Upper lobe of left lung (tissue), 6 donors: ENCODE data around the gene SEPHS2. TPM values are rescaled to one million over a fixed set of nuclear protein-coding genes. Genes with fewer than 3 reads are reported as not detected.

ENCODE experiments used
- ATAC-seq, 2 donors: fragments of 200-7000 bp; cut with Tn5 transposase; one replicate each; pipeline ENCODE4 v1.9.1; 2022; ENCODE audit warnings: mild to moderate bottlenecking in 2 of 2, moderate library complexity in 2 of 2; ENCODE audit not compliant: low FRiP score in 2 of 2
- DNase-seq, 2 donors: peaks; one replicate each; pipeline ENCODE4 v3.0.0-alpha.2; 2019 to 2020
- H3K27ac ChIP-seq, 4 donors: fragments of 200-600 bp; sonication (generic); one replicate each; pipeline ENCODE4 v1.5.1; 2016 to 2019
- H3K27me3 ChIP-seq, 4 donors: fragments of 200-600 bp; sonication (generic); one replicate each; pipeline ENCODE4 v1.5.1; 2017 to 2019
- H3K36me3 ChIP-seq, 4 donors: fragments of 200-600 bp; sonication (generic); one replicate each; pipeline ENCODE4 v1.5.1; 2016 to 2019
- H3K4me1 ChIP-seq, 4 donors: fragments of 200-600 bp; sonication (generic); one replicate each; pipeline ENCODE4 v1.5.1; 2018 to 2019
- H3K4me3 ChIP-seq, 4 donors: fragments of 200-600 bp; sonication (generic); one replicate each; pipeline ENCODE4 v1.5.1; 2017 to 2019; ENCODE audit warnings: mild to moderate bottlenecking in 2 of 4, moderate library complexity in 1 of 4
- H3K9me3 ChIP-seq, 4 donors: fragments of 200-600 bp; sonication (generic); one replicate each; pipeline ENCODE4 v1.5.1; 2018 to 2019
- EP300 ChIP-seq, 4 donors: sonication (generic); formaldehyde crosslinking; IDR thresholded peaks; one replicate each; pipeline ENCODE4 v1.5.1; 2017; ENCODE audit warnings: antibody characterized with exemption in 4 of 4, control low read depth in 2 of 4
- POLR2A ChIP-seq, 4 donors: fragments of 450-650 bp; IDR thresholded peaks; one replicate each; pipeline ENCODE4 v1.5.1; 2016 to 2017; ENCODE audit warnings: antibody characterized with exemption in 4 of 4, mild to moderate bottlenecking in 2 of 4
- POLR2AphosphoS5 ChIP-seq, 2 donors: sonication (generic); formaldehyde crosslinking; IDR thresholded peaks; one replicate each; pipeline ENCODE4 v1.5.1; 2017; ENCODE audit warnings: antibody characterized with exemption in 2 of 2
- WGBS, 2 donors: methylation state at CpG; one replicate each; pipeline ENCODE4 v1.1.5; 2017 to 2018; 5-methylcytosine and 5-hydroxymethylcytosine counted together
- total RNA-seq, 6 donors: library from RNA; depleted of rRNA in 4 of 6; stranded (reverse); fragments of >200 nt in 4 of 6; gene quantifications; one replicate each; pipeline versions ENCODE4 v1.1.0 to v1.2.1, GENCODE V29; 2016 to 2021
- TF ChIP-seq, protein P1 (sequence below), 6 experiments: fragments of 450-650 bp in 4 of 6; fragments of 200-600 bp in 2 of 6; sonication (generic) in 2 of 6; IDR thresholded peaks; one replicate each; pipeline ENCODE4 v1.5.1; 2016 to 2019; ENCODE audit warnings: antibody characterized with exemption in 6 of 6
- donor health status: DM: no; HTN: no; CAD: no; lungs with moderate emphysema.
- donor health status: DM: no; HTN: yes; CAD: no; lungs with severe emphysema.

Gene SEPHS2
- total RNA-seq, 6 donors from 2014 or later, result 34.7 to 64.0 (median 38.2) TPM

DNA sequence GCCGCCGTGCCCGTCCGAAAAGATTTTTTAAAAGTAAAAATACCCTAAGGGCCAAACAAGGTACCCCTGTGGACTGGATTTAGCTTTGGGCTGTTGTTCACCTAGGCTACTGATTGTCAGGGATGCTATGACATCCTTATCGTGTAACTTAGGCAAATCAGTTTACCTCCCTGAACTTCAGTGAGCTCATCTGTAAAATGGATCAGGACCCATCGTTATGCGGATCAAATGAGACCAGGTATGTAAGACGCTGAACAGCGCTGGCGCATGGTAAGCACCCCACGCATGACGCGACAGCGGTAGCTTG lies 38.9 kb downstream of the SEPHS2 start:
- Histone ChIP-seq H3K4me1 (peaks cover 7 to 30% (median 25%) of the 10 kb centered on the region in 4 donors), H3K36me3 (peaks cover 0 to 5% (median 0%) of the 10 kb centered on the region in 4 donors), H3K27me3 (no peaks in the 10 kb centered on the region), H3K9me3 (no peaks in the 10 kb centered on the region), H3K27ac (peak overlapping the region; percentile 67 to 85 (median 83)), H3K4me3 (peak overlapping the region in 3 of 4 donors; percentile 60 to 77 (median 64))
- WGBS, 2 donors, result 15 to 19% methylated on average over 14 of the region's 14 CpGs
- no peak for DNase-seq
- ATAC-seq, result no peak
- TF ChIP-seq, protein P1, sequence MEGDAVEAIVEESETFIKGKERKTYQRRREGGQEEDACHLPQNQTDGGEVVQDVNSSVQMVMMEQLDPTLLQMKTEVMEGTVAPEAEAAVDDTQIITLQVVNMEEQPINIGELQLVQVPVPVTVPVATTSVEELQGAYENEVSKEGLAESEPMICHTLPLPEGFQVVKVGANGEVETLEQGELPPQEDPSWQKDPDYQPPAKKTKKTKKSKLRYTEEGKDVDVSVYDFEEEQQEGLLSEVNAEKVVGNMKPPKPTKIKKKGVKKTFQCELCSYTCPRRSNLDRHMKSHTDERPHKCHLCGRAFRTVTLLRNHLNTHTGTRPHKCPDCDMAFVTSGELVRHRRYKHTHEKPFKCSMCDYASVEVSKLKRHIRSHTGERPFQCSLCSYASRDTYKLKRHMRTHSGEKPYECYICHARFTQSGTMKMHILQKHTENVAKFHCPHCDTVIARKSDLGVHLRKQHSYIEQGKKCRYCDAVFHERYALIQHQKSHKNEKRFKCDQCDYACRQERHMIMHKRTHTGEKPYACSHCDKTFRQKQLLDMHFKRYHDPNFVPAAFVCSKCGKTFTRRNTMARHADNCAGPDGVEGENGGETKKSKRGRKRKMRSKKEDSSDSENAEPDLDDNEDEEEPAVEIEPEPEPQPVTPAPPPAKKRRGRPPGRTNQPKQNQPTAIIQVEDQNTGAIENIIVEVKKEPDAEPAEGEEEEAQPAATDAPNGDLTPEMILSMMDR (IDR thresholded peaks at IDR 0.05), result no peak
- TF ChIP-seq POLR2A (IDR thresholded peaks at IDR 0.05), result no peak
- TF ChIP-seq EP300 (IDR thresholded peaks at IDR 0.05), result no peak

DNA sequence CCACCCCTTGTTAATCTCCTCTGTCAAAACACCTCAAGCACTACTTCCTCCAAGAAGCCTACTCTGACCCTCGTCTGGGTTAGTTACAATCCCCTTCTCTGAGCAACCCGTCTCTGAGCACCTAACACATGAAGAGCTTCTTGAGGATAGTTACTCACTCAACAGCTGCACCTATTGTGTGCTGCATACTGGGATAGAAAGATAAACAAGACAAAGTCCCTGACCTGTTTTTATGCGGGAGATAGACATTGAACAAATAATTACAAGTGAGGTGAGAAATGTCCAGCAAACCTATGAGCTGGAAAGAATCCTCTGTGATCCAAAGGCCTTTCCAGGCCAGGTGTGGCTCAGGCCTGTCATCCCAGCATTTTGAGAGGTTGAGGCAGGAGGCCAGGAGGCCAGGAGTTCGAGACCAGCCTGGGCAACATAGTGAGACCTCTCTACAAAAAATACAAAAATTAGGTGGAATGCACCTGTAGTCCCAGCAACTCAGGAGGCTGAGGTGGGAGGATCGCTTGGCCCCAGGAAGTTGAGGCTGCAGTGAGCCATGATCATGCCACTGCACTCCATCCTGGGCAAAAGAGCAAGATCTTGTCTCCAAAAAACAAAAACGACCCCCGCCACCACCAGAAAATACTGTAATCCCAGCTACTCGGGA lies 43.8 kb downstream of the SEPHS2 start:
- TF ChIP-seq POLR2AphosphoS5 (IDR thresholded peaks at IDR 0.05) (no peak), POLR2A (IDR thresholded peaks at IDR 0.05) (no peak), EP300 (IDR thresholded peaks at IDR 0.05) (no peak)
- TF ChIP-seq, protein P1 (IDR thresholded peaks at IDR 0.05), result no peak
- Histone ChIP-seq H3K9me3 (no peaks in the 10 kb centered on the region), H3K36me3 (peaks cover 0 to 18% (median 10%) of the 10 kb centered on the region in 4 donors), H3K27ac (no peak overlapping the region), H3K4me1 (peaks cover 4 to 34% (median 9%) of the 10 kb centered on the region in 4 donors), H3K27me3 (no peaks in the 10 kb centered on the region), H3K4me3 (no peak overlapping the region)
- ATAC-seq (no peak), DNase-seq (no peak)
- 70 to 82% methylated on average over 8 of the region's 8 CpGs for WGBS, 2 donors

DNA sequence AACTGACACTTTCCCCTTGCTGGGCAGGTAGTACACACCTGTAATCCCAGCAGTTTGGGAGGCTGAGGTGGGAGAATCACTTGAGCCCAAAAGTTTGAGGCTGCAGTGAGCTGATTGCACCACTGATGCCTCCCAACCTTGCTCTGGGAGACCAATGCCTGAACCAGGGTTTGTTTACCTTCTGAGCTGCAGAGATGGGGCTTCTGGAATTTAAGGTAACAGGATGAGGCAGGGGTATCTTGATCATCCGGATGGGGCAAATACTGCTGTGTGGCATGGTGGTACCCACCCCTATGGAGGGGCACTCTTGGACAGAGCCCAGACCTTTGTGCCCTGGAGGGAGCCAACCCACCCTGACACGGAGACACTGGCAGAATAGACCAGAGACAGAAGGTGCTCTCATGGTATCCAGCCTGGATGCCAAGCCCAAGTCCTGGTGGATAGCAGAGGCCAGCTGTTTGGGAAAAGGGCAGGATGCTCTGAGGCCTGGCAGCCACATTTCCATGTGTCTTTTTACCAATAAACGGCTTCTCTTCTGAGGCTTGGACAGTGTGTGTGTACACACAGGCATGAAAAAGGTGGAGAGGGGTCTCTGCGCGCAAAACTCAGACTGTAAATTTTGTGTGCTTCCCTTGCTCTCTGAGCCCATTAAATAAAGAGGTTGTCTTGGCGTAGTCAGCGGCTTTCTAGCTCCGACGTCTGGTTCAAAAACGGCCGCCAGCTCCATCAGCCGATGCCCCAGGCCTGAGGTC lies 46.1 kb downstream of the SEPHS2 start:
- 19 to 37% methylated on average over 4 to 12 of the region's 12 CpGs for WGBS, 2 donors
- Histone ChIP-seq H3K4me3 (peak overlapping the region; percentile 20 to 77 (median 66)), H3K27me3 (no peaks in the 10 kb centered on the region), H3K27ac (peak overlapping the region; percentile 65 to 88 (median 74)), H3K36me3 (peaks cover 0 to 18% (median 10%) of the 10 kb centered on the region in 4 donors), H3K4me1 (peaks cover 13 to 51% (median 19%) of the 10 kb centered on the region in 4 donors), H3K9me3 (no peaks in the 10 kb centered on the region)
- no peak for DNase-seq
- ATAC-seq, result no peak
- no peak for TF ChIP-seq POLR2AphosphoS5 (IDR thresholded peaks at IDR 0.05)

DNA sequence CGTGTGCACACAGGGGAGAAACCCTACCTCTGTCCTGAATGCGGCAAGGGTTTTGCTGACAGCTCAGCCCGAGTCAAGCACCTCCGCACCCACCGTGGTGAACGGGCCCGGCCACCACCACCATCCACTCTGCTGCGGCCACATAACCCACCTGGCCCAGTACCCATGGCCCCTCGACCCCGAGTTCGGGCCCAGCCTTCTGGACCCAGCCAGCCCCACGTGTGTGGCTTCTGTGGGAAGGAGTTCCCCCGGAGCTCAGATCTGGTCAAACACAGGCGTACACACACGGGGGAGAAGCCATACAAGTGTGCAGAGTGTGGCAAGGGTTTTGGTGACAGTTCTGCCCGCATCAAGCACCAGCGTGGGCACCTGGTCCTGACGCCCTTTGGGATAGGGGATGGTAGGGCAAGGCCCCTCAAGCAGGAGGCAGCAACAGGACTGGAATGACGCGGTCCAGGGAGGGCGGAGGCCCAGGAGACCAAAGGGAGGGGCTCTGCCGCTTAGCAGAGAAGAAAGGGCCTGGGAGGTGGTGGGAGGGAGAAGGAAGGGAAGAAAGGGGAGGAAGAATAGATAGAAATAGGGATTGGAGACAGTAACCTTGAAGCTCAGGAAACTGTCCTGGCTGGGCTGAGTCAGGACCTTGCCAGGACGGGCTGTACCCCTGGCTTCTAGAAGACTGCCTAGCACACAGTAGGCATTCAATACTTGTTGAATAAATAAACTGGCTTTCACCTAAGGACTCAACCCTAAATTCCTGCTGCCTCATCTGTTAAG lies 46.8 kb downstream of the SEPHS2 start:
- H3K4me1 ChIP-seq, result peaks cover 17 to 56% (median 22%) of the 10 kb centered on the region in 4 donors
- peaks cover 0 to 18% (median 10%) of the 10 kb centered on the region in 4 donors for H3K36me3 ChIP-seq
- TF ChIP-seq EP300 (IDR thresholded peaks at IDR 0.05) (no peak), POLR2AphosphoS5 (IDR thresholded peaks at IDR 0.05) (no peak), POLR2A (IDR thresholded peaks at IDR 0.05) (no peak)
- TF ChIP-seq, protein P1 (IDR thresholded peaks at IDR 0.05), result no peak
- no peaks in the 10 kb centered on the region for H3K9me3 ChIP-seq
- WGBS, 2 donors, result 84 to 90% methylated on average over 13 to 23 of the region's 23 CpGs
- no peak overlapping the region for H3K4me3 ChIP-seq
- no peaks in the 10 kb centered on the region for H3K27me3 ChIP-seq
- DNase-seq (peak in 1 of 2 donors; percentile 55), ATAC-seq (no peak)
- peak overlapping the region in 2 of 4 donors; percentile 79 to 88 for H3K27ac ChIP-seq
